Karpas-422 (cell line): ENCODE data around the gene CKLF. TPM values are rescaled to one million over a fixed set of nuclear protein-coding genes. Genes with fewer than 3 reads are reported as not detected.

Experiments
- DNase-seq: peaks from one replicate; pipeline ENCODE4 v3.0.0-alpha.2; 2015
- H2AFZ ChIP-seq: fragments of 200-600 bp; sonication (generic); 2 replicates; pipeline ENCODE4 v1.6.1; 2014; ENCODE audit warnings: antibody characterized with exemption, low read length, mixed read lengths
- H3K27ac ChIP-seq: fragments of 200-600 bp; sonication (generic); 2 replicates; pipeline ENCODE4 v1.5.1; 2014; ENCODE audit warnings: mild to moderate bottlenecking, low read length, moderate library complexity
- H3K27me3 ChIP-seq: fragments of 200-600 bp; sonication (generic); 2 replicates; pipeline ENCODE4 v1.6.1; 2014; ENCODE audit warnings: low read length, mixed read lengths
- H3K36me3 ChIP-seq: fragments of 200-600 bp; sonication (generic); 2 replicates; pipeline ENCODE4 v1.6.1; 2014; ENCODE audit warnings: low read length, mixed read lengths; ENCODE audit not compliant: insufficient read depth
- H3K4me1 ChIP-seq: fragments of 200-600 bp; sonication (generic); 2 replicates; pipeline ENCODE4 v1.6.1; 2014; ENCODE audit warnings: mild to moderate bottlenecking, low read length, mixed read lengths
- H3K4me2 ChIP-seq: fragments of 200-600 bp; sonication (generic); 2 replicates; pipeline ENCODE4 v1.6.1; 2014; ENCODE audit warnings: low read length, low read depth, mild to moderate bottlenecking; ENCODE audit not compliant: poor library complexity, severe bottlenecking
- H3K4me3 ChIP-seq: fragments of 200-600 bp; sonication (generic); 2 replicates; pipeline ENCODE4 v1.5.1; 2014; ENCODE audit warnings: mild to moderate bottlenecking, antibody characterized with exemption, low read length, mixed read lengths
- H3K79me2 ChIP-seq: fragments of 200-600 bp; sonication (generic); 2 replicates; pipeline ENCODE4 v1.6.1; 2014; ENCODE audit warnings: mild to moderate bottlenecking, low read length, mixed read lengths
- H3K9ac ChIP-seq: fragments of 200-600 bp; sonication (generic); 2 replicates; pipeline ENCODE4 v1.6.0; 2014; ENCODE audit warnings: low read length
- H3K9me2 ChIP-seq: fragments of 200-600 bp; sonication (generic), shearing (Covaris generic); replicated peaks from 2 replicates; pipeline ENCODE4 v1.6.0; 2014; ENCODE audit warnings: mild to moderate bottlenecking, low read length, moderate library complexity; ENCODE audit not compliant: insufficient read depth
- H3K9me3 ChIP-seq: fragments of 300-700, 200-600 bp; sonication (generic); 2 replicates; pipeline ENCODE4 v1.6.1; 2014; ENCODE audit warnings: low read length, mixed read lengths
- H4K20me1 ChIP-seq: fragments of 200-600 bp; sonication (generic); 2 replicates; pipeline ENCODE4 v1.6.1; 2014; ENCODE audit warnings: mild to moderate bottlenecking, antibody characterized with exemption, low read length, low read depth; ENCODE audit not compliant: insufficient read depth
- total RNA-seq: library from RNA; depleted of rRNA; stranded (reverse); fragments of >200 nt; shearing (Covaris generic); gene quantifications from 2 replicates; pipeline ENCODE4 v1.2.3, GENCODE V29; 2014; ENCODE audit warnings: low replicate concordance

CKLF gene
- total RNA-seq, 1 experiment from 2014 or later = 61.3 TPM

GRCh38 chr16:66537236-66537635 lies 15.1 kb upstream of the CKLF start:
- Histone ChIP-seq H3K9me3 (no peaks in the 10 kb centered on the region), H4K20me1 (no peaks in the 10 kb centered on the region), H3K79me2 (no peaks in the 10 kb centered on the region), H3K27me3 (no peaks in the 10 kb centered on the region), H2AFZ (no peak overlapping the region), H3K27ac (no peak overlapping the region), H3K9ac (no peak overlapping the region), H3K36me3 (no peaks in the 10 kb centered on the region), H3K4me2 (no peak overlapping the region), H3K9me2 (no peaks in the 10 kb centered on the region), H3K4me1 (no peaks in the 10 kb centered on the region), H3K4me3 (no peak overlapping the region)
- DNase-seq = no peak

GRCh38 chr16:66538910-66539309 lies 13.5 kb upstream of the CKLF start:
- no peak for DNase-seq
- H3K9me3 ChIP-seq = no peaks in the 10 kb centered on the region
- no peaks in the 10 kb centered on the region for H3K36me3 ChIP-seq
- H3K27me3 ChIP-seq = no peaks in the 10 kb centered on the region
- peaks cover 3% of the 10 kb centered on the region for H3K4me1 ChIP-seq
- H3K4me2 ChIP-seq = no peak overlapping the region
- no peak overlapping the region for H3K9ac ChIP-seq
- H3K79me2 ChIP-seq = no peaks in the 10 kb centered on the region
- H4K20me1 ChIP-seq = no peaks in the 10 kb centered on the region
- no peaks in the 10 kb centered on the region for H3K9me2 ChIP-seq
- H3K27ac ChIP-seq = no peak overlapping the region
- H3K4me3 ChIP-seq = no peak overlapping the region
- no peak overlapping the region for H2AFZ ChIP-seq

GRCh38 chr16:66539623-66540469 lies 12.5 kb upstream of the CKLF start:
- Histone ChIP-seq H3K4me3 (no peak overlapping the region), H3K9me2 (no peaks in the 10 kb centered on the region), H2AFZ (no peak overlapping the region), H3K27ac (no peak overlapping the region), H3K36me3 (no peaks in the 10 kb centered on the region), H3K27me3 (no peaks in the 10 kb centered on the region), H3K9me3 (no peaks in the 10 kb centered on the region), H3K9ac (no peak overlapping the region), H3K4me1 (peaks cover 9% of the 10 kb centered on the region), H3K79me2 (no peaks in the 10 kb centered on the region), H3K4me2 (no peak overlapping the region), H4K20me1 (no peaks in the 10 kb centered on the region)
- DNase-seq = no peak

DNA sequence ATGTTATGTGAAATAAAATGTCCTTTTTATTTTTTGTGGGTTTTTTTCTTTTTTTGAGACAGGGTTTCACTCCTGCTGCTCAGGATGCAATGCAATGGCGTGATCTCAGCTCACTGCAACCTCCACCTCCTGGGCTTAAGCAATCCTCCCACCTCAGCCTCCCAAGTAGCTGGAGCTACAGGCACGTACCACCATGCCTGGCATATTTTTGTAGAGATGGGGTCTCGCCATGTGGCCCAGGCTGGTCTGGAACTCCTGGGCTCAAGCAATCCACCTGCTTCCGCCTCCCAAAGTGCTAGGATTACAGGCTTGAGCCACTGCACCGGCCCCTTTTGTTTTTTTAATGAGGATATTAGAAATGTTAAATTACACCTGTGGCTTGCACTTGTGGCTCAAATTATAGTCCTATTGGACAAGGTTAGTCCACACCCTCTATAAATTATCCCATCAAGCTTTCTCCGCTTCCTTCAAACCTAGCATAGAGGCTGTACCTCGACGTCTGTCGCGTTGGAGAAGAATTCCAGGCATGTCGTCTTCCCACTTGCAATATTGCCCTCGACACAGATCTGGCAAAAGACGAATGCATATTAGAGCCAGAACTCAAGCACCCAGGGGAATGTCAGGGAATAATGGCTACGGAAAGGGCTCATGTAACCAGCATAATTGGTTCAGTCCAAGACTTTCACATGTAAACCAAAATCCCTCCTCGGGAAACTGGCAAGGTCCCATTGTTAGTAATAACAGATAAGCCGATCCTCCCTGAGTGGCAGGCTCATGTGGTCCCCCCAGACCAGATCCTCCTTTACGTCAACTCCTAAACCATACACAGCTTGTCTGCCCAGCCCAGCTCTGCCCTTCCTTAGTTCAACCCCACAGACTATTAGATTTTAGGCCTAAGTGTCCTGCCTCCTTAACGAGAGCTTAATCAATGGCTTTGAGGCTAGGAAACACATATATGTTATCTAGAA lies 10.7 kb upstream of the CKLF start:
- no peaks in the 10 kb centered on the region for H3K27me3 ChIP-seq
- no peak for DNase-seq

GRCh38 chr16:66542396-66542795 lies 10.0 kb upstream of the CKLF start:
- peaks cover 25% of the 10 kb centered on the region for H3K4me1 ChIP-seq
- no peaks in the 10 kb centered on the region for H3K79me2 ChIP-seq
- no peak overlapping the region for H2AFZ ChIP-seq
- no peak for DNase-seq
- H3K4me3 ChIP-seq = no peak overlapping the region
- H3K4me2 ChIP-seq = no peak overlapping the region
- H3K9me3 ChIP-seq = no peaks in the 10 kb centered on the region
- H3K9me2 ChIP-seq = no peaks in the 10 kb centered on the region
- H3K27me3 ChIP-seq = no peaks in the 10 kb centered on the region
- no peaks in the 10 kb centered on the region for H4K20me1 ChIP-seq
- H3K9ac ChIP-seq = no peak overlapping the region
- no peak overlapping the region for H3K27ac ChIP-seq
- no peaks in the 10 kb centered on the region for H3K36me3 ChIP-seq

More for the DNA sequence above, 10.7 kb upstream of the CKLF start:
- H3K27ac ChIP-seq = no peak overlapping the region
- no peak overlapping the region for H2AFZ ChIP-seq
- H3K4me1 ChIP-seq = peaks cover 18% of the 10 kb centered on the region
- no peak overlapping the region for H3K9ac ChIP-seq
- H3K36me3 ChIP-seq = no peaks in the 10 kb centered on the region
- no peaks in the 10 kb centered on the region for H3K9me2 ChIP-seq
- no peak overlapping the region for H3K4me2 ChIP-seq
- H3K4me3 ChIP-seq = no peak overlapping the region
- H3K79me2 ChIP-seq = no peaks in the 10 kb centered on the region
- no peaks in the 10 kb centered on the region for H3K9me3 ChIP-seq
- no peaks in the 10 kb centered on the region for H4K20me1 ChIP-seq

- H3K79me2 ChIP-seq = no peaks in the 10 kb centered on the region
- H3K36me3 ChIP-seq = no peaks in the 10 kb centered on the region
- no peaks in the 10 kb centered on the region for H3K27me3 ChIP-seq
- no peak for DNase-seq
- H3K4me2 ChIP-seq = no peak overlapping the region
- no peaks in the 10 kb centered on the region for H3K9me2 ChIP-seq
- H4K20me1 ChIP-seq = no peaks in the 10 kb centered on the region
- H2AFZ ChIP-seq = no peak overlapping the region
- no peak overlapping the region for H3K27ac ChIP-seq
- peaks cover 28% of the 10 kb centered on the region for H3K4me1 ChIP-seq
- H3K9ac ChIP-seq = no peak overlapping the region
- no peak overlapping the region for H3K4me3 ChIP-seq
- no peaks in the 10 kb centered on the region for H3K9me3 ChIP-seq
Observed at GRCh38 chr16:66543541-66543940, 8.8 kb upstream of the CKLF start.

DNA sequence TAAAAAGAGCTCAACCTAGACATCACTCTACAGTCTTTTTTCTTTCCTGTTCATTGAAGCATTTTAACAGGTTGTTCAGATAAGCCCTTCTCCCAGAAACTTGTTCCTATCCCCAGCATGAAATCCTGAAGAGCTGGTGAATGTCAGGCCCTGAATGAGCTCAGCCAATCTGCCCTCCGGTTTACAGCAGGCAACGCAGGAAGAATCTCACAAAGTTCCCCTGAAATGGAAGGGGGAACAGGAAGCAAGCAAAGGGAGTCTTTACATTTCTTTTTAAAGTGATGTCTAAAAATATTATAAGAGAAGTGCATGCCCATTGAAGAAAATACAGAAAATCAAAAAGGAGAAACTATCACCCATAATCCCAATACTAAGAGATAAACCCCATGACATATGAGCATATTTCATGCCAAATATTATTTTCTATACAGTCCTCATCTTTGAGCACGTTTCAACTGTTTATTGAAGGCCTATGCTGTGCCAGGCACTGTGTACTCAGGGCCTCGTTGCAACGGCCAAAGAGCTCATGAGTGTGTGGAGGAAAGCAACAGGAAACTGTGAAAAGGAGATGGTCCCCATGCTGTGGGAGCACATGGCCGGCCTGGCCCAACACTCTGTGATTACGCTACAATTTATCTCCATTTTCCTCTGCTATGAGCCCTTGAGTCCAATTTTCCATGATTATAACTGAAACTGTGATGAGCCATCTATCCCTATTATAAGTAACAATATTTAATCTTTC lies 8.2 kb upstream of the CKLF start:
- H3K4me2 ChIP-seq = no peak overlapping the region
- peaks cover 32% of the 10 kb centered on the region for H3K4me1 ChIP-seq

More for the DNA sequence above, 8.2 kb upstream of the CKLF start:
- H3K9me3 ChIP-seq = no peaks in the 10 kb centered on the region
- H3K27ac ChIP-seq = no peak overlapping the region
- no peak overlapping the region for H2AFZ ChIP-seq
- no peak overlapping the region for H3K4me3 ChIP-seq
- H4K20me1 ChIP-seq = no peaks in the 10 kb centered on the region
- no peaks in the 10 kb centered on the region for H3K9me2 ChIP-seq
- H3K36me3 ChIP-seq = no peaks in the 10 kb centered on the region
- no peak for DNase-seq
- no peaks in the 10 kb centered on the region for H3K27me3 ChIP-seq
- H3K9ac ChIP-seq = no peak overlapping the region
- no peaks in the 10 kb centered on the region for H3K79me2 ChIP-seq
